ENCODE data around the gene RNF13.
"Not testable (repeated sequence)": the region's sequence is repeated elsewhere in the genome, so short reads cannot be mapped to it uniquely, and the experiment has no call there.

RNF13 gene

GRCh38 chr3:149901770-149902169, 88.8 kb downstream of the RNF13 start:
- DNase-seq, result no peak

GRCh38 chr3:149902498-149903139, 89.6 kb downstream of the RNF13 start:
- peak; percentile 76 for DNase-seq

GRCh38 chr3:149906036-149906435, 93.0 kb downstream of the RNF13 start:
- no peak for DNase-seq

- DNase-seq, result peak; percentile 98
Observed at GRCh38 chr3:149908424-149908957, 95.5 kb downstream of the RNF13 start.

- DNase-seq, result peak; percentile 91
Observed at GRCh38 chr3:149909923-149910322, 96.9 kb downstream of the RNF13 start.

GRCh38 chr3:149917124-149917667, 104.2 kb downstream of the RNF13 start:
- DNase-seq, result no peak

- DNase-seq, result no peak
Observed at GRCh38 chr3:149919509-149919908, 106.5 kb downstream of the RNF13 start.

- DNase-seq, result no peak
Observed at GRCh38 chr3:149920119-149920518, 107.1 kb downstream of the RNF13 start.

- DNase-seq, result no peak
Observed at GRCh38 chr3:149933008-149933407, 120.0 kb downstream of the RNF13 start.

GRCh38 chr3:149933858-149934257, 120.8 kb downstream of the RNF13 start:
- DNase-seq, result no peak

- DNase-seq, result no peak
Observed at GRCh38 chr3:149934524-149934923, 121.5 kb downstream of the RNF13 start.

- DNase-seq, result peak; percentile 78
Observed at GRCh38 chr3:149936812-149937230, 123.8 kb downstream of the RNF13 start.

GRCh38 chr3:149938392-149939055, 125.5 kb downstream of the RNF13 start:
- not testable (repeated sequence) for DNase-seq

GRCh38 chr3:149941186-149941585, 128.2 kb downstream of the RNF13 start:
- no peak for DNase-seq

- no peak for DNase-seq
Observed at GRCh38 chr3:149941946-149942345, 128.9 kb downstream of the RNF13 start.

GRCh38 chr3:149942409-149942808, 129.4 kb downstream of the RNF13 start:
- no peak for DNase-seq

GRCh38 chr3:149943966-149944365, 131.0 kb downstream of the RNF13 start:
- not testable (repeated sequence) for DNase-seq

- DNase-seq, result no peak
Observed at GRCh38 chr3:149947231-149947630, 134.2 kb downstream of the RNF13 start.

- DNase-seq, result no peak
Observed at GRCh38 chr3:149949181-149949580, 136.2 kb downstream of the RNF13 start.

GRCh38 chr3:149954812-149955211, 141.8 kb downstream of the RNF13 start:
- no peak for DNase-seq

GRCh38 chr3:149955449-149955848, 142.4 kb downstream of the RNF13 start:
- DNase-seq, result no peak

- no peak for DNase-seq
Observed at GRCh38 chr3:149957361-149958125, 144.5 kb downstream of the RNF13 start.

- DNase-seq, result no peak
Observed at GRCh38 chr3:149958171-149958796, 145.3 kb downstream of the RNF13 start.

Measured in NCI-H82 (cell line).